Measurements from ENCODE around the gene FBXO22. TPM values are rescaled to one million over a fixed set of nuclear protein-coding genes. Genes with fewer than 3 reads are reported as not detected.

FBXO22 gene
- total and polyA plus RNA-seq, 9 donors = 11.5 to 24.3 (median 20.0) TPM

DNA sequence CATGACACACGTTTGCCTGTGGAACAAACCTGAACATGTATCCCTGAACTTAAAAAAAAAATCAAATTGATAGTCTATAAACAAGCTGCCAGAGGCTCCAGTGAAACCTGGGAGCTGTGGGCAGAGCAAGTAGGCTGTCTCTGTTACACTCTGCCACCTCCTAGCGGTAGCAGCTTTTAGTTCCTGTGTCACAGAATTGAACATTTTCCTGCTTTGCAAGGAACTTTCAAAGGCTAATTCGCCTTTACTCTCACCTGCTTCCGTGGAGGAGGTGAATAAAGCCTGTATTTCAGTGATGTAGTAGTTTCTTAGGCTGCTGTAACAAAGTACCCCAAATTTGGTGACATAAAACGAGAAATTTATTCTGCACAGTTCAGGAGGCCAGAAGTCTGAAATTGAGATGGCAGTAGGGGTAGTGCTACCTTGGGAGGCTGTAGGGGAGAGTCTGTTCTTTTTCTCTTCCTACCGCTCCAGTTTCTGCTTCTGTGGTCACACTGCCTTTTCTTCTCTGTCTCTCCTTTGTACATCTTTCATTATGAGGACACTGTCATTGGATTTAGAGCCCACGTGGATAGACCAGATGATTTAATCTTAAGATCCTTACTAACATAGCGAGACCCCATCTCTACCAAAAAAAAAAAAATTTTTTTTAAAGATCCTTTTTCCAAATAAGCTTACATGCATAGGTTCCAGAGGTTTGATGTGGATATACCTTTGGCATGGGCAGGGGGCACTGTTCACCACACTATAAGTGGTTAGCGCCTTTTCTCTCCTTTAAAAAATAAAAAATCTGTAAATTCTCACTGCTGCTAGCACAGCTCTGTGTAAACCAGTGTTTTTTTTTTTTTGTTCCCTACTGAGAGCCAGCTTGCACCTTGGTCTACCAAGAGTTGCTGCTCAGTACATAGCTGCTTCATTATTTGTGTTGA, 25.3 kb downstream of the FBXO22 start:
- Histone ChIP-seq H3K36me3 (no peaks in the 10 kb centered on the region), H3K27me3 (no peaks in the 10 kb centered on the region), H3K9me3 (no peaks in the 10 kb centered on the region), H3K27ac (no peak overlapping the region), H3K4me1 (ENCODE audit: insufficient read depth) (no peaks in the 10 kb centered on the region), H3K4me3 (no peak overlapping the region)
- TF ChIP-seq EP300 (IDR thresholded peaks at IDR 0.05) = no peak
- TF ChIP-seq POLR2A (IDR thresholded peaks at IDR 0.05) = no peak
- TF ChIP-seq, protein P1, sequence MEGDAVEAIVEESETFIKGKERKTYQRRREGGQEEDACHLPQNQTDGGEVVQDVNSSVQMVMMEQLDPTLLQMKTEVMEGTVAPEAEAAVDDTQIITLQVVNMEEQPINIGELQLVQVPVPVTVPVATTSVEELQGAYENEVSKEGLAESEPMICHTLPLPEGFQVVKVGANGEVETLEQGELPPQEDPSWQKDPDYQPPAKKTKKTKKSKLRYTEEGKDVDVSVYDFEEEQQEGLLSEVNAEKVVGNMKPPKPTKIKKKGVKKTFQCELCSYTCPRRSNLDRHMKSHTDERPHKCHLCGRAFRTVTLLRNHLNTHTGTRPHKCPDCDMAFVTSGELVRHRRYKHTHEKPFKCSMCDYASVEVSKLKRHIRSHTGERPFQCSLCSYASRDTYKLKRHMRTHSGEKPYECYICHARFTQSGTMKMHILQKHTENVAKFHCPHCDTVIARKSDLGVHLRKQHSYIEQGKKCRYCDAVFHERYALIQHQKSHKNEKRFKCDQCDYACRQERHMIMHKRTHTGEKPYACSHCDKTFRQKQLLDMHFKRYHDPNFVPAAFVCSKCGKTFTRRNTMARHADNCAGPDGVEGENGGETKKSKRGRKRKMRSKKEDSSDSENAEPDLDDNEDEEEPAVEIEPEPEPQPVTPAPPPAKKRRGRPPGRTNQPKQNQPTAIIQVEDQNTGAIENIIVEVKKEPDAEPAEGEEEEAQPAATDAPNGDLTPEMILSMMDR (IDR thresholded peaks at IDR 0.05) = no peak
- 76 to 81% (median 79%) methylated on average over 9 of the region's 9 CpGs for WGBS, 3 donors
- DNase-seq = no peak
- intact Hi-C loops (cut with DNase I) = no loop called here

DNA sequence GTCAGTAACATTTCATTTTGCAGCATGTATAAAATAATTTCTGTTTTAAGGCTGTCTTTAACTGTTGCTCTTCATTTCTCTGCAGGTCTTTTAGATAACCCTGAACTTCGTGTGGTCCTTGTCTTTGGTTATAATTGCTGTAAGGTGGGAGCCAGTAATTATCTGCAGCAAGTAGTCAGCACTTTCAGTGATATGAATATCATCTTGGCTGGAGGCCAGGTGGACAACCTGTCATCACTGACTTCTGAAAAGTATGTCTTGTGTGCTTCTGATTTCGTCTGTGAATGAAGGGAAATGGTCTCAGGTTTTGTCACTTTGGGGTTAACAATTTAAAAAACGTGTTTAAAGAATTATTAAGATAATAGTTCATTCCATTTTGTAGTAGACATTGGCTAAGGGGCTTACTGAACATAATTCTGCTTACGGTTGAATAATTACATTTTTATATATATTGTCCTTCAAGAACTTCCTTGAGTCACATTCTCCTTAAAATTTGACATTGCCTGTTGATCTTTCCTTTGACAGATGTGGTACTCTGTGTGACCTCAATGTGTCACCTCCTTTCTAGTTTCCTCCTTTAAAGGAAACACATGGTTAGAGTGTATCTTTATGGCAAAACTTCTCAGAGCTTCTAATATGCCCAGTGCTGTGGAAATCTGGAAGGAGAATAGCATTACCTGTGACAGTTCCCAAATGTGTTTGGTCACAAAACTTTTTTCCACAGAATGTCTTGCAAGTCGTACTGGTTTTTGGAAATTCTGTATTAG, 26.3 kb downstream of the FBXO22 start:
- Histone ChIP-seq H3K27ac (no peak overlapping the region), H3K36me3 (no peaks in the 10 kb centered on the region), H3K9me3 (no peaks in the 10 kb centered on the region), H3K27me3 (no peaks in the 10 kb centered on the region), H3K4me1 (ENCODE audit: insufficient read depth) (no peaks in the 10 kb centered on the region), H3K4me3 (no peak overlapping the region)
- TF ChIP-seq, protein P1 (IDR thresholded peaks at IDR 0.05) = no peak
- TF ChIP-seq EP300 (IDR thresholded peaks at IDR 0.05) (no peak), POLR2A (IDR thresholded peaks at IDR 0.05) (no peak)
- DNase-seq = no peak
- 60 to 63% (median 61%) methylated on average over 5 of the region's 5 CpGs for WGBS, 3 donors
- intact Hi-C loops (cut with DNase I) = no loop called here

DNA sequence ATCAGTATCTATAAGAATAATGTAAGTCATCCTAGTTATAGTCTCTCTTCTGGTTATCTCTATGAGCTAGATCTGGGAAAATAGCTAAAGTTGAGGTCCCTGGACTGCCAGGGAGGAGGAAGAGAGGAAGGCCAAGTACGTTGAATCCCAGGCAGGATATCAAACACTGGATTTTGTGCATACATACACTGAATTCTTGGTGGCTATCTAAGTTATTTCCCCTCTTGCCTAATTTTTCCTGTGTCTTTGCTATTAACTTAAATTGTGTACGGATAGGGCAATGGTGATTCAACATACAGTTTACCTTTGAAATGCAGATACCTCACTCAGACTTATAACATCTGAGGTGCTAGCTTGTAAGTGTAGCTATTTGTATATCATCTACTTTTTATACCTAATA, 27.2 kb downstream of the FBXO22 start:
- Histone ChIP-seq H3K27ac (no peak overlapping the region), H3K9me3 (no peaks in the 10 kb centered on the region), H3K36me3 (no peaks in the 10 kb centered on the region), H3K4me1 (ENCODE audit: insufficient read depth) (no peaks in the 10 kb centered on the region), H3K27me3 (no peaks in the 10 kb centered on the region), H3K4me3 (no peak overlapping the region)
- intact Hi-C loops (cut with DNase I) = no loop called here
- DNase-seq = no peak
- TF ChIP-seq POLR2A (IDR thresholded peaks at IDR 0.05) = no peak
- no peak for TF ChIP-seq EP300 (IDR thresholded peaks at IDR 0.05)
- TF ChIP-seq, protein P1 (IDR thresholded peaks at IDR 0.05) = no peak
- 89 to 97% (median 96%) methylated on average over 2 of the region's 2 CpGs for WGBS, 3 donors

DNA sequence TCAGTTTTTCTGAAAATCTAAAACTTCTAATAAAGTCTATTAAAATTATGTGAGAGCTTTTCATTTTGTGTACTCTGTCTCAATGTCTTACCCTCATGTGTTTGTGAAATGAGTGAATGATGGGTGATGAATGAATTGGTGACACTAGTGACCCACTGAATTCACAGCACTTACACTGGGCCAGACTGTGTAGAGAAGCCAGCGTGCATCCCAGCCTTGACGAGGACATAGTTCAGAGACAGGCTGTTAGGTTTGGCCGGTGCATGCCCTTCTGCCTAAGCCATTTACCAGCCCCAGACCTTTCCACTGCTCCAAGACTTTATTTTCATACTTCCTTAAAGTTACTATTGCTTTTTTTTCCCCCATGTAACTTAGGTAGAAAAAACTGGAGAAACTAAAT, 38.8 kb downstream of the FBXO22 start:
- Histone ChIP-seq H3K4me1 (ENCODE audit: insufficient read depth) (no peaks in the 10 kb centered on the region), H3K27me3 (no peaks in the 10 kb centered on the region), H3K36me3 (no peaks in the 10 kb centered on the region), H3K4me3 (no peak overlapping the region), H3K9me3 (no peaks in the 10 kb centered on the region), H3K27ac (no peak overlapping the region)
- TF ChIP-seq, protein P1 (IDR thresholded peaks at IDR 0.05) = no peak
- no peak for TF ChIP-seq POLR2A (IDR thresholded peaks at IDR 0.05)
- no peak for TF ChIP-seq EP300 (IDR thresholded peaks at IDR 0.05)
- WGBS, 3 donors = 59 to 65% (median 62%) methylated on average over 3 of the region's 3 CpGs
- intact Hi-C loops (cut with DNase I) = no loop called here
- no peak for DNase-seq

Data from ovary (tissue), 9 donors.